Measurements from ENCODE around the gene TEX51.

DNA sequence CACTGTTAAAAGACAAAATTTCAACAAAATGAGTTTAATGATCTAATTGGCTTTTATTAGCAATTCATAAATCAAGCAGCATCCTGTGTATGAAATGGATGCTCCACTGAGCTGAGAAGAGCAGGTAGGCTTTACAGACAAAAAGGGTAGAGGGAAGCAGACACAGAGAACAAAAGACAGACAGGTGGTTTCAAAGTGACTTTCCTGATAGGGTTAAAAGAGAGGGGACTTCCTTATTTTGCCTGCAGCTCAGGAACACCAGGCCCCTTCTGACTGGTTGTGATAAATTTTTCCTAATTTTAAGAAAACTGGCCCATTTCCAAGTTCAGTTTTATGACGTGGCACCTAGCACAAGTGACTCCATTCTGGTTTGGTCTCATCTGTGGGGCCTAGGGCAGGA lies 11.9 kb downstream of the TEX51 start:
- TF ChIP-seq, protein P1, sequence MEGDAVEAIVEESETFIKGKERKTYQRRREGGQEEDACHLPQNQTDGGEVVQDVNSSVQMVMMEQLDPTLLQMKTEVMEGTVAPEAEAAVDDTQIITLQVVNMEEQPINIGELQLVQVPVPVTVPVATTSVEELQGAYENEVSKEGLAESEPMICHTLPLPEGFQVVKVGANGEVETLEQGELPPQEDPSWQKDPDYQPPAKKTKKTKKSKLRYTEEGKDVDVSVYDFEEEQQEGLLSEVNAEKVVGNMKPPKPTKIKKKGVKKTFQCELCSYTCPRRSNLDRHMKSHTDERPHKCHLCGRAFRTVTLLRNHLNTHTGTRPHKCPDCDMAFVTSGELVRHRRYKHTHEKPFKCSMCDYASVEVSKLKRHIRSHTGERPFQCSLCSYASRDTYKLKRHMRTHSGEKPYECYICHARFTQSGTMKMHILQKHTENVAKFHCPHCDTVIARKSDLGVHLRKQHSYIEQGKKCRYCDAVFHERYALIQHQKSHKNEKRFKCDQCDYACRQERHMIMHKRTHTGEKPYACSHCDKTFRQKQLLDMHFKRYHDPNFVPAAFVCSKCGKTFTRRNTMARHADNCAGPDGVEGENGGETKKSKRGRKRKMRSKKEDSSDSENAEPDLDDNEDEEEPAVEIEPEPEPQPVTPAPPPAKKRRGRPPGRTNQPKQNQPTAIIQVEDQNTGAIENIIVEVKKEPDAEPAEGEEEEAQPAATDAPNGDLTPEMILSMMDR (IDR thresholded peaks at IDR 0.05; ENCODE audit: low read length), result no peak
- TF ChIP-seq EZH2 (IDR thresholded peaks at IDR 0.05; ENCODE audit: borderline replicate concordance, low read length), result no peak
